Gastroesophageal sphincter (tissue), 4 donors: Measurements from ENCODE around the gene CEP170B. TPM values are rescaled to one million over a fixed set of nuclear protein-coding genes. Genes with fewer than 3 reads are reported as not detected.

ENCODE experiments used
- ATAC-seq: fragments of 150-250 bp; one replicate; pipeline ENCODE4 v1.9.1; 2016; ENCODE audit warnings: mild to moderate bottlenecking, moderate library complexity
- H3K27ac ChIP-seq, 4 donors: fragments of 200-600 bp; sonication (generic) in 3 of 4; 1 replicate in 3 of 4; 2 replicates in 1 of 4; pipeline ENCODE4 v1.5.1; 2016 to 2019
- H3K27me3 ChIP-seq: fragments of 200-600 bp; sonication (generic); one replicate; pipeline ENCODE4 v1.5.1; 2019
- H3K36me3 ChIP-seq, 2 donors: fragments of 200-600 bp; sonication (generic); one replicate each; pipeline ENCODE4 v1.5.1; 2019; ENCODE audit warnings: control low read depth in 1 of 2
- H3K4me1 ChIP-seq, 3 donors: fragments of 200-600 bp; sonication (generic); 1 replicate in 2 of 3; 2 replicates in 1 of 3; pipeline ENCODE4 v1.5.1; 2016 to 2019; ENCODE audit warnings: control low read depth in 2 of 3
- H3K4me3 ChIP-seq, 2 donors: fragments of 200-600 bp; sonication (generic); one replicate each; pipeline ENCODE4 v1.5.1; 2019; ENCODE audit warnings: mild to moderate bottlenecking in 1 of 2, moderate library complexity in 1 of 2
- H3K9me3 ChIP-seq, 3 donors: fragments of 200-600 bp; sonication (generic); one replicate each; pipeline ENCODE4 v1.5.1; 2017 to 2019; ENCODE audit warnings: control low read depth in 2 of 3
- EP300 ChIP-seq: sonication (generic); formaldehyde crosslinking; IDR thresholded peaks from one replicate; pipeline ENCODE4 v1.6.1; 2017; ENCODE audit warnings: antibody characterized with exemption, mild to moderate bottlenecking
- POLR2A ChIP-seq, 2 donors: fragments of 450-650 bp; IDR thresholded peaks; one replicate each; pipeline ENCODE4 v1.6.1; 2017; ENCODE audit warnings: antibody characterized with exemption in 2 of 2, mild to moderate bottlenecking in 2 of 2, moderate library complexity in 1 of 2
- POLR2AphosphoS5 ChIP-seq: sonication (generic); formaldehyde crosslinking; IDR thresholded peaks from one replicate; pipeline ENCODE4 v1.6.1; 2017; ENCODE audit warnings: antibody characterized with exemption
- WGBS, 2 donors: methylation state at CpG; one replicate each; pipeline ENCODE4 v1.1.5; 2018; ENCODE audit warnings: low coverage in 1 of 2; 5-methylcytosine and 5-hydroxymethylcytosine counted together
- total RNA-seq, 4 donors: library from RNA; depleted of rRNA; stranded (reverse); fragments of >200 nt; gene quantifications; one replicate each; pipeline ENCODE4 v1.1.0, GENCODE V29; 2016
- TF ChIP-seq, protein P1 (sequence below), 4 experiments: fragments of 200-600 bp in 2 of 4; fragments of 450-650 bp in 2 of 4; sonication (generic) in 1 of 4; IDR thresholded peaks; one replicate each; pipeline ENCODE4 v1.5.1; 2017 to 2019; ENCODE audit warnings: antibody characterized with exemption in 4 of 4, mild to moderate bottlenecking in 2 of 4, moderate library complexity in 2 of 4

The CEP170B gene
- total RNA-seq, 4 donors from 2014 or later = 18.7 to 64.7 (median 25.5) TPM

DNA sequence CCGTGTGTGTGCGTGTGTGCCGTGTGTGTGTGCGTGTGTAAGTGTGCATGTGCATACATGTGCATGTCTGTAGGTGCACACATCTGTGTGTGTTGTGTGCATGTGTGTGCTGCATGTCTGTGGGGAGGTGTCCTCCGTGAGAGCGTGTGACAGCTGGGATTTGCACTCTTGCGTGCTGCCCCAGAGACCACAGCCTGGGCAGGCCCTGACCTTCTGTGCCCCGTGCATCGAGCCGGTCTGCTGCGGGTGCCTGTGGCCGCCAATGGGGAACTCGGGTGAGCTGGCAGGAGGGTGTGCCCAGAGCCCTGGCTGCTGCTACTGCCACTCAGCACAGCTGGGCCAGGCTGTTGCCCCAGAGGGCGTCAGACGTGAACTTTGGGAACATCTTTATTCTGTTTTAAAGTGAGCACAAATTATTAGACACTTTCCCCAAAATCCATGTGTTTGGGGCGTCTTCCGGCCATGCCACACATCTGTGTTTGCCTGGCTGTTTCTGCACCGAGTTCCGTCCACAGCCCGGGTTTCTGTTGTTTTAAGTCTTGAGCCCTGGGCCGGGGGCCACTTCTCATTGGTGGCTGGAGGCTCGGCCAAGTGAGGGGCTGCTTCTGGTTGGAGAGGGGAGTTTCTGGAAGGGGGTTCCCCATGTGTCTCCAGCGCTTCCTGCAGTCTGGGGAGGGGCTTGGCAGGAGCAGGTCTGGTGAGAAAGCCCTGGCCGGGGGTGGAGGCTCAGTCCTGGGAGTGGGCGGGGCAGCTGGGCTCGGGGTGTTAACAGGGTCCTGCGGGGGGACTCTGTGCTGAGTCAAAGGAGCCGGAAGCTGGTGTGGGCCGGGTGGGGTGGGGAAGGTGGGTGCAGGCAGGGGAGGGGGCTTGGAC, 7.6 kb downstream of the CEP170B start:
- WGBS, 2 donors = 17% methylated on average over 1 of the region's 29 CpGs; no CpG with 5 or more reads in 1 of the 2 donors
- no peaks in the 10 kb centered on the region for H3K27me3 ChIP-seq
- ATAC-seq = no peak
- H3K4me3 ChIP-seq = no peak overlapping the region
- H3K27ac ChIP-seq = no peak overlapping the region
- H3K4me1 ChIP-seq = peaks cover 0 to 39% (median 4%) of the 10 kb centered on the region in 3 donors
- no peaks in the 10 kb centered on the region for H3K9me3 ChIP-seq
- no peak for TF ChIP-seq POLR2A (IDR thresholded peaks at IDR 0.05)
- TF ChIP-seq, protein P1, sequence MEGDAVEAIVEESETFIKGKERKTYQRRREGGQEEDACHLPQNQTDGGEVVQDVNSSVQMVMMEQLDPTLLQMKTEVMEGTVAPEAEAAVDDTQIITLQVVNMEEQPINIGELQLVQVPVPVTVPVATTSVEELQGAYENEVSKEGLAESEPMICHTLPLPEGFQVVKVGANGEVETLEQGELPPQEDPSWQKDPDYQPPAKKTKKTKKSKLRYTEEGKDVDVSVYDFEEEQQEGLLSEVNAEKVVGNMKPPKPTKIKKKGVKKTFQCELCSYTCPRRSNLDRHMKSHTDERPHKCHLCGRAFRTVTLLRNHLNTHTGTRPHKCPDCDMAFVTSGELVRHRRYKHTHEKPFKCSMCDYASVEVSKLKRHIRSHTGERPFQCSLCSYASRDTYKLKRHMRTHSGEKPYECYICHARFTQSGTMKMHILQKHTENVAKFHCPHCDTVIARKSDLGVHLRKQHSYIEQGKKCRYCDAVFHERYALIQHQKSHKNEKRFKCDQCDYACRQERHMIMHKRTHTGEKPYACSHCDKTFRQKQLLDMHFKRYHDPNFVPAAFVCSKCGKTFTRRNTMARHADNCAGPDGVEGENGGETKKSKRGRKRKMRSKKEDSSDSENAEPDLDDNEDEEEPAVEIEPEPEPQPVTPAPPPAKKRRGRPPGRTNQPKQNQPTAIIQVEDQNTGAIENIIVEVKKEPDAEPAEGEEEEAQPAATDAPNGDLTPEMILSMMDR (IDR thresholded peaks at IDR 0.05) = no peak
- no peak for TF ChIP-seq EP300
- no peak for TF ChIP-seq POLR2AphosphoS5
- H3K36me3 ChIP-seq = peaks cover 0 to 34% of the 10 kb centered on the region in 2 donors

DNA sequence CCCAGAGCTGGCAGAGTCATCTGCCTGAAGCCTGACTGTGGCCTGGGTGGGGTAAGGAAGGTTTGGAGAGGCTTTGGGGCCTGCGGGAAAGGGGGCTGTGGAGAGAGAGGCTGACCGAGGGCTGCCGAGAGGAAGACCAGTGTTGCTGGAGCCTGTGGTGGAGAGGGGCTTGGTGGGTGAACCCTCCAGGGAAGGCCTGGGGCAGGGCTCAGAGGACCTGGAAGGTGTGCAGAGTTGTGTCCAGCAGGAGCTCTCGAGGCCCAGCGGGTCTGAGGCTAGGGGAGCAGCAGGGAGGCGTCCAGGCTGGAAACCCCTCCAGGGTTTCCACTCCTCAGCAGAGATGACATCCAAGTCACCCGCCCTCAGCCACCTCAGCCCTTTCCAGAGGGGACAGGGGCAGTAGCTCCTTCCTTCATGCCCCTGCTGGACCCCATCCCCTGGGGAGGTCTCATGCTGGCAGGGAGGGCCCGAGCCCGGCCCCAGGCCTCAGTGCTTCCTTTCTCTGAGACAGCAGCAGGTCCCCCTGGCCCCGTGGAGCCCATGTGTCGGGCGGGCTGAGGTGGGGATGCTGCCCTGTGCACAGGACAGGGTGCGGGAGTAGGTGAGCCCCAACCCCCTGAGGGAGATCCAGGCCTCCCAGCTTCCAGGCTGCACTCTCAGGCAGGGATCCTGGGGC, 8.4 kb downstream of the CEP170B start:
- WGBS, 2 donors = 69 to 90% methylated on average over 2 to 3 of the region's 13 CpGs
- no peak for ATAC-seq
- Histone ChIP-seq H3K4me1 (peaks cover 0 to 30% (median 4%) of the 10 kb centered on the region in 3 donors), H3K9me3 (no peaks in the 10 kb centered on the region), H3K4me3 (no peak overlapping the region), H3K27me3 (no peaks in the 10 kb centered on the region), H3K27ac (no peak overlapping the region), H3K36me3 (peaks cover 0 to 42% of the 10 kb centered on the region in 2 donors)
- no peak for TF ChIP-seq POLR2AphosphoS5
- no peak for TF ChIP-seq POLR2A (IDR thresholded peaks at IDR 0.05)

DNA sequence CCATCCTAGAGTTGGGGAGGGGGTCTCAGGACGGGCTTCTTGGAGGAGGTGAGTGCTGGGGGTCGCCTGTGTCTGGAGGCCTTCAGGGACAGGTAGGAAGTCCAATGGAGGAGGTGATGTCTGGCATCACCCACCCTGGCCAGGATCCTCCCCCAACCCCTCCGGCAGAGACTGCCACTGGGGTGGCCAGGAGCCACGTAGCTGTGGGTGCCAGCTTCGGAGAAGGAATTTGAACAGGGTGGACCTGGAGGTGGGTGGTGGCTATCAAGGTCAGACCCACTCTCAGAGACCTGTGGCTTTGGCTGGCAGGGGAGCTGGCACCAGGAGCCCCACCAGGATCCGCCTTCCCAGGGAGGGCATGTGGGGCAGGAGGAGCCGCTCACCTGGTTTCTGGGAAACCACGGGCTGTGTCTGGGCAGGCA, 9.1 kb downstream of the CEP170B start:
- Histone ChIP-seq H3K27ac (no peak overlapping the region), H3K27me3 (no peaks in the 10 kb centered on the region), H3K36me3 (peaks cover 0 to 43% of the 10 kb centered on the region in 2 donors), H3K9me3 (no peaks in the 10 kb centered on the region), H3K4me3 (no peak overlapping the region), H3K4me1 (peaks cover 0 to 30% (median 4%) of the 10 kb centered on the region in 3 donors)
- TF ChIP-seq POLR2A (IDR thresholded peaks at IDR 0.05) (no peak), EP300 (no peak), POLR2AphosphoS5 (no peak)
- TF ChIP-seq, protein P1 (IDR thresholded peaks at IDR 0.05) = no peak
- WGBS, 2 donors = 100% methylated on average over 2 of the region's 8 CpGs; no CpG with 5 or more reads in 1 of the 2 donors
- no peak for ATAC-seq

DNA sequence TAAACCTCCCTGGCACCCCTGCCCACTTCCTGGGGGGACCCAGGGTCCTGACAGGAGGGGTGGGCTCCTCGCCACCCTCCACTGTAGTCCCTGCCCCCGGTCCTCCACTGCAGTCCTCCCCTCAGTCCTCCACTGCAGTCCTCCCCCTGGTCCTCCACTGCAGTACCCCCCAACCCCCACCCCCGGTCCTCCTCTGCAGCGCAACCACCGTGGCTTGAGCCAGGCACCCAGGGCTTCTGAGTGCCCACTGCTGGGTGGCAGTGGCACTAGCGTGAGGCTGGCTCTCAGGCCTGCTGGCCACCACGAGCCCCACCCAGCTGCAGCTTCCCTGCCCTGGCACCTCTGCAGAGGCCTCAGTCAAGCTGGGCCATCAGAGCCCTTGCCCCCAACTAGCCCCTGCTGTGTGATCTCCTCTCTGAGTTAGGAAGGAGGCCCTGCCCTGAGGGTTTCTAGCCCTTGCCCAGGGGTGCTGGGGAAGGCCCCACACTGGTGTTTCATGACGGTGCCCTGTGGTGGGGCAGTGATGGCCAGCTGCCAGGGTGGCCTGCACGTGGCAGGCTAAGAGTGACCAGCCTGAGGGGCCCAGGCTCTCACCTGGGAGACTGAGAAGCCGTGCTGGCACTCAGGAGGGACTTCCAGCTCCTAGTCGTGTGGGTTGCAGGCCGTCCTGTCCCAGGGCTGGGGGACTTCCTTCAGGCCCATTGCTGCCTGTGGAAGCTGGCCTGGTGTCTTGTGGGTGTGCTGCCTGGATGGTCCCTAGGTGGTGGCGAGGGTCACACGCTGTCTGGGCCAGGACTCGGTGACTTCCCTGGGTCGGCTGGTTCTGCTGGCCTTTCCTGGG, 9.7 kb downstream of the CEP170B start:
- WGBS, 2 donors = no CpG with 5 or more reads among the region's 16 CpGs
- TF ChIP-seq POLR2AphosphoS5 (no peak), EP300 (no peak), POLR2A (IDR thresholded peaks at IDR 0.05) (no peak)
- TF ChIP-seq, protein P1 (IDR thresholded peaks at IDR 0.05) = no peak

DNA sequence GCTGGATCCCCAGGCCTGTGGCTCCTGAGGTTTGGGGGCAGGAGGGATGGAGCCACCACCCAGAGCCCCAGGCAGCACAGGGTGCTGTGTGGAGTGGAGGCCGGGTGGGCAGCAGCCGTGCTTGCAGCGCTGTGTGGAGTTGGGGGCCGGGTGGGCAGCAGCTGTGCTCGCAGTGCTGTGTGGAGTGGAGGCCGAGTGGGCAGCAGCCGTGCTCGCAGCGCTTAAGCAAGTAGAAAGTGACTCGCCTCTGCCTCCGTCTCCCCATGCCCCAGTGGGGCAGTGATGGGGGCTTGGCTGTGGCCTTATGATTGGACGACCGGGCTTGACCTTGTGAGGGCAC, 10.3 kb downstream of the CEP170B start:
- peaks cover 0 to 28% (median 4%) of the 10 kb centered on the region in 3 donors for H3K4me1 ChIP-seq
- H3K4me3 ChIP-seq = no peak overlapping the region
- H3K9me3 ChIP-seq = no peaks in the 10 kb centered on the region
- ATAC-seq = no peak
- H3K27ac ChIP-seq = no peak overlapping the region
- no CpG with 5 or more reads among the region's 13 CpGs for WGBS, 2 donors
- no peaks in the 10 kb centered on the region for H3K27me3 ChIP-seq
- H3K36me3 ChIP-seq = peaks cover 0 to 44% of the 10 kb centered on the region in 2 donors
- TF ChIP-seq, protein P1 (IDR thresholded peaks at IDR 0.05) = no peak
- no peak for TF ChIP-seq EP300

More for the DNA sequence above, 9.7 kb downstream of the CEP170B start:
- Histone ChIP-seq H3K27ac (no peak overlapping the region), H3K4me1 (peaks cover 0 to 30% (median 4%) of the 10 kb centered on the region in 3 donors), H3K36me3 (peaks cover 0 to 43% of the 10 kb centered on the region in 2 donors), H3K27me3 (no peaks in the 10 kb centered on the region), H3K9me3 (no peaks in the 10 kb centered on the region), H3K4me3 (no peak overlapping the region)
- ATAC-seq = no peak
